ENCODE results near the gene EYA2. TPM values are rescaled to one million over a fixed set of nuclear protein-coding genes. Genes with fewer than 3 reads are reported as not detected.

Gene EYA2
- total and polyA plus RNA-seq, 4 donors: 0.17 to 0.54 (median 0.23) TPM; not detected in 1

DNA sequence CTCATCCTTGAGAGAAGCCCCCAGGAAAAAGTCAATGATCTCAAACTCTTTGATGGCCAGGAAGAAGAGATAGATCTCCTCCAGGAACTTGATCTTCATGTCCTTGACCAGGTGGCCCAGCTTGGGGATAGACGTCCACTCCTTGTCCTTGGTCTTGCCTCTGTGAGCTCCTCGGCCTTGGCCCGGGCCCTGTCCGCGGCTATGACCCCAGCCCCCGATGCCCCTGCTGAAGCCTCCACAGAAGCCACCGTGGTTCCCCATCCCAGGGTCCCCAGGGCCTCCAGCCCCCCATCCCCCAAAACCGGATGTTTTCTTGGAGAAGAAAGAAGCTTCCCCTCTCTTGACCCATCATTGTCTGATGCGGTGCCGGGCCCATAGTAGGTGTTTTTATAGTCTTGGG, 266.8 kb downstream of the EYA2 start:
- H3K36me3 ChIP-seq (ENCODE audit: control insufficient read depth in 4 of 4, insufficient read depth in 3 of 4, low read depth in 1 of 4, low read length in 3 of 4): no peaks in the 10 kb centered on the region
- no peaks in the 10 kb centered on the region for H3K4me1 ChIP-seq (ENCODE audit: control insufficient read depth in 4 of 4, insufficient read depth in 4 of 4, low read length in 3 of 4)
- H3K9ac ChIP-seq (ENCODE audit: low read depth in 1 of 2, low read length in 2 of 2): no peak overlapping the region
- WGBS: 90% methylated on average over 10 of the region's 10 CpGs
- no peak overlapping the region for H3K4me3 ChIP-seq (ENCODE audit: low read depth in 1 of 3, low read length in 3 of 3)
- H3K27ac ChIP-seq (ENCODE audit: low read depth in 1 of 2, low read length in 2 of 2): no peak overlapping the region
- no peak for TF ChIP-seq RXRA (IDR thresholded peaks at IDR 0.05)
- TF ChIP-seq, protein P1, sequence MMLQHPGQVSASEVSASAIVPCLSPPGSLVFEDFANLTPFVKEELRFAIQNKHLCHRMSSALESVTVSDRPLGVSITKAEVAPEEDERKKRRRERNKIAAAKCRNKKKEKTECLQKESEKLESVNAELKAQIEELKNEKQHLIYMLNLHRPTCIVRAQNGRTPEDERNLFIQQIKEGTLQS (IDR thresholded peaks at IDR 0.05): no peak
- TF ChIP-seq RAD21 (IDR thresholded peaks at IDR 0.05): no peak
- TF ChIP-seq, protein P2, sequence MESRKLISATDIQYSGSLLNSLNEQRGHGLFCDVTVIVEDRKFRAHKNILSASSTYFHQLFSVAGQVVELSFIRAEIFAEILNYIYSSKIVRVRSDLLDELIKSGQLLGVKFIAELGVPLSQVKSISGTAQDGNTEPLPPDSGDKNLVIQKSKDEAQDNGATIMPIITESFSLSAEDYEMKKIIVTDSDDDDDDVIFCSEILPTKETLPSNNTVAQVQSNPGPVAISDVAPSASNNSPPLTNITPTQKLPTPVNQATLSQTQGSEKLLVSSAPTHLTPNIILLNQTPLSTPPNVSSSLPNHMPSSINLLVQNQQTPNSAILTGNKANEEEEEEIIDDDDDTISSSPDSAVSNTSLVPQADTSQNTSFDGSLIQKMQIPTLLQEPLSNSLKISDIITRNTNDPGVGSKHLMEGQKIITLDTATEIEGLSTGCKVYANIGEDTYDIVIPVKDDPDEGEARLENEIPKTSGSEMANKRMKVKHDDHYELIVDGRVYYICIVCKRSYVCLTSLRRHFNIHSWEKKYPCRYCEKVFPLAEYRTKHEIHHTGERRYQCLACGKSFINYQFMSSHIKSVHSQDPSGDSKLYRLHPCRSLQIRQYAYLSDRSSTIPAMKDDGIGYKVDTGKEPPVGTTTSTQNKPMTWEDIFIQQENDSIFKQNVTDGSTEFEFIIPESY (IDR thresholded peaks at IDR 0.05): no peak
- no peak for TF ChIP-seq TAF1 (conservative IDR thresholded peaks at IDR 0.05)
- TF ChIP-seq, protein P3, sequence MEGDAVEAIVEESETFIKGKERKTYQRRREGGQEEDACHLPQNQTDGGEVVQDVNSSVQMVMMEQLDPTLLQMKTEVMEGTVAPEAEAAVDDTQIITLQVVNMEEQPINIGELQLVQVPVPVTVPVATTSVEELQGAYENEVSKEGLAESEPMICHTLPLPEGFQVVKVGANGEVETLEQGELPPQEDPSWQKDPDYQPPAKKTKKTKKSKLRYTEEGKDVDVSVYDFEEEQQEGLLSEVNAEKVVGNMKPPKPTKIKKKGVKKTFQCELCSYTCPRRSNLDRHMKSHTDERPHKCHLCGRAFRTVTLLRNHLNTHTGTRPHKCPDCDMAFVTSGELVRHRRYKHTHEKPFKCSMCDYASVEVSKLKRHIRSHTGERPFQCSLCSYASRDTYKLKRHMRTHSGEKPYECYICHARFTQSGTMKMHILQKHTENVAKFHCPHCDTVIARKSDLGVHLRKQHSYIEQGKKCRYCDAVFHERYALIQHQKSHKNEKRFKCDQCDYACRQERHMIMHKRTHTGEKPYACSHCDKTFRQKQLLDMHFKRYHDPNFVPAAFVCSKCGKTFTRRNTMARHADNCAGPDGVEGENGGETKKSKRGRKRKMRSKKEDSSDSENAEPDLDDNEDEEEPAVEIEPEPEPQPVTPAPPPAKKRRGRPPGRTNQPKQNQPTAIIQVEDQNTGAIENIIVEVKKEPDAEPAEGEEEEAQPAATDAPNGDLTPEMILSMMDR (IDR thresholded peaks at IDR 0.05; ENCODE audit: low read depth, low read length, missing input control): no peak
- TF ChIP-seq NR2F2 (IDR thresholded peaks at IDR 0.05): no peak
- TF ChIP-seq SP1 (IDR thresholded peaks at IDR 0.05): no peak
- TF ChIP-seq HNF4A (conservative IDR thresholded peaks at IDR 0.05): no peak
- TF ChIP-seq JUND (IDR thresholded peaks at IDR 0.05): no peak
- TF ChIP-seq GABPA (IDR thresholded peaks at IDR 0.05 in 1 of 2, conservative IDR thresholded peaks at IDR 0.05 in 1 of 2): no peak
- no peak for TF ChIP-seq FOXA2 (IDR thresholded peaks at IDR 0.05)
- TF ChIP-seq, protein P4, sequence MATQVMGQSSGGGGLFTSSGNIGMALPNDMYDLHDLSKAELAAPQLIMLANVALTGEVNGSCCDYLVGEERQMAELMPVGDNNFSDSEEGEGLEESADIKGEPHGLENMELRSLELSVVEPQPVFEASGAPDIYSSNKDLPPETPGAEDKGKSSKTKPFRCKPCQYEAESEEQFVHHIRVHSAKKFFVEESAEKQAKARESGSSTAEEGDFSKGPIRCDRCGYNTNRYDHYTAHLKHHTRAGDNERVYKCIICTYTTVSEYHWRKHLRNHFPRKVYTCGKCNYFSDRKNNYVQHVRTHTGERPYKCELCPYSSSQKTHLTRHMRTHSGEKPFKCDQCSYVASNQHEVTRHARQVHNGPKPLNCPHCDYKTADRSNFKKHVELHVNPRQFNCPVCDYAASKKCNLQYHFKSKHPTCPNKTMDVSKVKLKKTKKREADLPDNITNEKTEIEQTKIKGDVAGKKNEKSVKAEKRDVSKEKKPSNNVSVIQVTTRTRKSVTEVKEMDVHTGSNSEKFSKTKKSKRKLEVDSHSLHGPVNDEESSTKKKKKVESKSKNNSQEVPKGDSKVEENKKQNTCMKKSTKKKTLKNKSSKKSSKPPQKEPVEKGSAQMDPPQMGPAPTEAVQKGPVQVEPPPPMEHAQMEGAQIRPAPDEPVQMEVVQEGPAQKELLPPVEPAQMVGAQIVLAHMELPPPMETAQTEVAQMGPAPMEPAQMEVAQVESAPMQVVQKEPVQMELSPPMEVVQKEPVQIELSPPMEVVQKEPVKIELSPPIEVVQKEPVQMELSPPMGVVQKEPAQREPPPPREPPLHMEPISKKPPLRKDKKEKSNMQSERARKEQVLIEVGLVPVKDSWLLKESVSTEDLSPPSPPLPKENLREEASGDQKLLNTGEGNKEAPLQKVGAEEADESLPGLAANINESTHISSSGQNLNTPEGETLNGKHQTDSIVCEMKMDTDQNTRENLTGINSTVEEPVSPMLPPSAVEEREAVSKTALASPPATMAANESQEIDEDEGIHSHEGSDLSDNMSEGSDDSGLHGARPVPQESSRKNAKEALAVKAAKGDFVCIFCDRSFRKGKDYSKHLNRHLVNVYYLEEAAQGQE (IDR thresholded peaks at IDR 0.05): no peak
- no peak for TF ChIP-seq FOXA1 (IDR thresholded peaks at IDR 0.05)
- no peak for DNase-seq (ENCODE audit: low spot score)
- H3K9me3 ChIP-seq (ENCODE audit: control insufficient read depth in 4 of 4, low read length in 3 of 4): no peaks in the 10 kb centered on the region
- no peaks in the 10 kb centered on the region for H3K27me3 ChIP-seq (ENCODE audit: control insufficient read depth in 4 of 4, insufficient read depth in 4 of 4, low read length in 3 of 4)

DNA sequence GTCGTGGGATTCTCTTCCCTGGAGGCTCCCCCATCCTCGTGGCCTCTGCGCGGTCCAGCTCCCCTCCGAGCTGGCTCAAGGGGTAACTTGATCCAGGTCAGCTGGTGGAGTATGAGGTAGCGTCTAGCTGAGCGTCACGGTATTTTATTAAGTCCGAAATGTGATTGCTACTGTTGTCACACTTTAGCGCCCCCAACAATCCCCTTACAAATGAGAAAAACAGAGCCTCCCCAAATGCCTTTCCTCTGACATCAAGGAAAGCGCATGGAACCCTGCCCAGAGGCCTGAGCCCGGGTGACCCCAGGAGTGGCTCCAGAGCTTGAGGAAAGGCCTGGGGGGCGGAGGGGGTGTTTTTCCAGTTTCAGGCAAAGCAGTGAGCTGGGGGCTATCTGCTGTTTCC, 269.5 kb downstream of the EYA2 start:
- H3K27me3 ChIP-seq (ENCODE audit: control insufficient read depth in 4 of 4, insufficient read depth in 4 of 4, low read length in 3 of 4): no peaks in the 10 kb centered on the region
- no peak for DNase-seq (ENCODE audit: low spot score)
- TF ChIP-seq, protein P2 (IDR thresholded peaks at IDR 0.05): no peak
- TF ChIP-seq GABPA (IDR thresholded peaks at IDR 0.05 in 1 of 2, conservative IDR thresholded peaks at IDR 0.05 in 1 of 2) (no peak), TAF1 (conservative IDR thresholded peaks at IDR 0.05) (no peak), YY1 (IDR thresholded peaks at IDR 0.05) (no peak), FOXA2 (IDR thresholded peaks at IDR 0.05) (no peak), RAD21 (IDR thresholded peaks at IDR 0.05) (no peak)
- TF ChIP-seq, protein P1 (IDR thresholded peaks at IDR 0.05): no peak
- no peaks in the 10 kb centered on the region for H3K9me3 ChIP-seq (ENCODE audit: control insufficient read depth in 4 of 4, low read length in 3 of 4)
- no peaks in the 10 kb centered on the region for H3K4me1 ChIP-seq (ENCODE audit: control insufficient read depth in 4 of 4, insufficient read depth in 4 of 4, low read length in 3 of 4)
- no peaks in the 10 kb centered on the region for H3K36me3 ChIP-seq (ENCODE audit: control insufficient read depth in 4 of 4, insufficient read depth in 3 of 4, low read depth in 1 of 4, low read length in 3 of 4)
- H3K4me3 ChIP-seq (ENCODE audit: low read depth in 1 of 3, low read length in 3 of 3): no peak overlapping the region
- H3K27ac ChIP-seq (ENCODE audit: low read depth in 1 of 2, low read length in 2 of 2): no peak overlapping the region
- 91% methylated on average over 13 of the region's 13 CpGs for WGBS
- H3K9ac ChIP-seq (ENCODE audit: low read depth in 1 of 2, low read length in 2 of 2): no peak overlapping the region
